Measurements from ENCODE around the gene KHK.
"Not testable (repeated sequence)": the region's sequence is repeated elsewhere in the genome, so short reads cannot be mapped to it uniquely, and the experiment has no call there.

KHK gene

GRCh38 chr2:27095745-27096651 lies 9.4 kb downstream of the KHK start:
- DNase-seq (ENCODE audit: low spot score), result peak; percentile 45

- no peak for DNase-seq (ENCODE audit: low spot score)
These were observed 10.3 kb downstream of the KHK start for GRCh38 chr2:27096748-27097297.

- DNase-seq (ENCODE audit: low spot score), result no peak
These were observed 10.8 kb downstream of the KHK start for GRCh38 chr2:27097341-27097740.

- no peak for DNase-seq (ENCODE audit: low spot score)
These were observed 12.9 kb downstream of the KHK start for GRCh38 chr2:27099334-27099955.

- no peak for DNase-seq (ENCODE audit: low spot score)
These were observed 13.5 kb downstream of the KHK start for GRCh38 chr2:27100036-27100435.

GRCh38 chr2:27102329-27102728 lies 15.8 kb downstream of the KHK start:
- no peak for DNase-seq (ENCODE audit: low spot score)

GRCh38 chr2:27105981-27106380 lies 19.4 kb downstream of the KHK start:
- no peak for DNase-seq (ENCODE audit: low spot score)

GRCh38 chr2:27108221-27108620 lies 21.6 kb downstream of the KHK start:
- DNase-seq (ENCODE audit: low spot score), result no peak

- DNase-seq (ENCODE audit: low spot score), result no peak
These were observed 22.5 kb downstream of the KHK start for GRCh38 chr2:27109083-27109482.

- DNase-seq (ENCODE audit: low spot score), result not testable (repeated sequence)
These were observed 24.2 kb downstream of the KHK start for GRCh38 chr2:27110603-27111352.

GRCh38 chr2:27111392-27112078 lies 25.0 kb downstream of the KHK start:
- not testable (repeated sequence) for DNase-seq (ENCODE audit: low spot score)

- DNase-seq (ENCODE audit: low spot score), result no peak
These were observed 28.9 kb downstream of the KHK start for GRCh38 chr2:27115519-27115918.

- no peak for DNase-seq (ENCODE audit: low spot score)
These were observed 31.5 kb downstream of the KHK start for GRCh38 chr2:27117995-27118524.

- DNase-seq (ENCODE audit: low spot score), result no peak
These were observed 32.2 kb downstream of the KHK start, which contains the start of gene CGREF1 for GRCh38 chr2:27118525-27119329. Gene CGREF1, minus strand, starts transcription at chr2:27119128. Its CDS starts 14,762 bp downstream, at chr2:27104366.

GRCh38 chr2:27119330-27119670 lies 32.7 kb downstream of the KHK start:
- not testable (repeated sequence) for DNase-seq (ENCODE audit: low spot score)

- DNase-seq (ENCODE audit: low spot score), result no peak
These were observed 35.3 kb downstream of the KHK start for GRCh38 chr2:27121906-27122305.

GRCh38 chr2:27122791-27123190 lies 36.2 kb downstream of the KHK start:
- no peak for DNase-seq (ENCODE audit: low spot score)

- DNase-seq (ENCODE audit: low spot score), result peak; percentile 61
These were observed 37.0 kb downstream of the KHK start, which contains the start of gene ABHD1 for GRCh38 chr2:27123302-27124150. Gene ABHD1, plus strand, starts transcription at chr2:27123815. Its CDS starts 134 bp downstream, at chr2:27123949.

- DNase-seq (ENCODE audit: low spot score), result no peak
These were observed 38.5 kb downstream of the KHK start for GRCh38 chr2:27125104-27125503.
